ENCODE measurements around the gene SH3D19. TPM values are rescaled to one million over a fixed set of nuclear protein-coding genes. Genes with fewer than 3 reads are reported as not detected.

Gene SH3D19
- total RNA-seq = 10 to 100 TPM; 35.6 to 73.1 (median 50.5) TPM

GRCh38 chr4:151325111-151325948 is at the start of gene SH3D19:
Gene SH3D19, minus strand, starts transcription at chr4:151325605. Its CDS starts 253 bp downstream, at chr4:151325352.
- Histone ChIP-seq H3K36me3 (no peaks in the 10 kb centered on the region), H3K27me3 (no peaks in the 10 kb centered on the region), H3K4me1 (peaks cover 25 to 34% of the 10 kb centered on the region in 2 donors), H3K27ac (peak within 1 kb of the TSS; percentile 84 to 94 (median 86)), H3K4me3 (peak within 1 kb of the TSS; percentile 72 to 96 (median 76)), H3K9me3 (no peaks in the 10 kb centered on the region)
- DNase-seq (peak; percentile 40 to 51), ATAC-seq (peak; percentile 68 to 69)
- TF ChIP-seq POLR2A (IDR thresholded peaks at IDR 0.05) = peak; percentile 38 to 54
- TF ChIP-seq CTCF (IDR thresholded peaks at IDR 0.05 in 4 of 5, conservative IDR thresholded peaks at IDR 0.05 in 1 of 5) = peak in 1 of 5 experiments; percentile 23
- intact Hi-C loops (cut with DNase I; ENCODE audit: low total_unique reads) (loop anchor here (1.0 to 10.0 kb wide), 3 partner anchors 161 to 311 kb away; partner anchors contain the start of genes LRBA and RPS3A), in situ Hi-C loops (cut with MboI; ENCODE audit: low sequenced_read_pairs in 4 of 4) (no loop called here)

GRCh38 chr4:151362404-151363164 is 37.2 kb upstream of the SH3D19 start:
- H3K9me3 ChIP-seq = no peaks in the 10 kb centered on the region
- no peaks in the 10 kb centered on the region for H3K36me3 ChIP-seq
- in situ Hi-C loops (cut with MboI; ENCODE audit: low sequenced_read_pairs in 4 of 4) = loop anchor here (10.0 to 25.0 kb wide), 4 partner anchors 88 to 250 kb away; partner anchors contain the start of gene PRSS48 (in 1 of the 4)
- intact Hi-C loops (cut with DNase I; ENCODE audit: low total_unique reads) = loop anchor here (1.0 to 5.0 kb wide), 5 partner anchors 86 to 290 kb away; no protein-coding TSS in a partner anchor
- H3K27ac ChIP-seq = peak overlapping the region in 1 of 4 donors; percentile 49
- ATAC-seq = peak; percentile 91 to 96
- H3K4me1 ChIP-seq = peaks cover 0 to 7% of the 10 kb centered on the region in 2 donors
- no peaks in the 10 kb centered on the region for H3K27me3 ChIP-seq
- peak; percentile 56 to 76 for DNase-seq
- TF ChIP-seq CTCF (IDR thresholded peaks at IDR 0.05 in 4 of 5, conservative IDR thresholded peaks at IDR 0.05 in 1 of 5) (peak; percentile 92 to 99 (median 95)), POLR2A (IDR thresholded peaks at IDR 0.05) (no peak)
- no peak overlapping the region for H3K4me3 ChIP-seq

DNA sequence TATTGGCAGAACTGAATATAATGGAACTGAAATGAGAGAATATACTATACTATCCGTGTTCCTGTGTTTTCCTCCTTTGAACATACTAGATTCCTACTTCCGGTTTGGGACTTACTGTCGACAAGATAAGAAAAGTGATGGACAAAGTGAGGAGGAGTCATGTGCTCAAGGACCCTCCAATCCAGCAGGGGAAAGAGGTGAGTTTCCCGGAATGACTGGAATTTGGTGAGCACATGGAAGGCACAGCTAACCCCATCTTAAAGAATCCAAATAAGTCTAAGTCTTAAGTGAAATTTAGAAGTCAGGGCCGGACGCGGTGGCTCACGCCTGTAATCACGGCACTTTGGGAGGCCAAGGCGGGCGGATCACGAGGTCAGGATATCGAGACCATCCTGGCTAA is 36.6 kb upstream of the SH3D19 start:
- TF ChIP-seq CTCF (IDR thresholded peaks at IDR 0.05 in 4 of 5, conservative IDR thresholded peaks at IDR 0.05 in 1 of 5) (no peak), POLR2A (IDR thresholded peaks at IDR 0.05) (no peak)
- peaks cover 0 to 7% of the 10 kb centered on the region in 2 donors for H3K4me1 ChIP-seq
- no peaks in the 10 kb centered on the region for H3K9me3 ChIP-seq
- H3K27me3 ChIP-seq = no peaks in the 10 kb centered on the region
- ATAC-seq (no peak), DNase-seq (no peak)
- H3K27ac ChIP-seq = no peak overlapping the region
- intact Hi-C loops (cut with DNase I; ENCODE audit: low total_unique reads) = loop anchor here (1.0 to 5.0 kb wide), 5 partner anchors 86 to 290 kb away; no protein-coding TSS in a partner anchor
- in situ Hi-C loops (cut with MboI; ENCODE audit: low sequenced_read_pairs in 4 of 4) = loop anchor here (10.0 to 25.0 kb wide), 4 partner anchors 87 to 250 kb away; partner anchors contain the start of gene PRSS48 (in 1 of the 4)
- no peak overlapping the region for H3K4me3 ChIP-seq
- no peaks in the 10 kb centered on the region for H3K36me3 ChIP-seq

DNA sequence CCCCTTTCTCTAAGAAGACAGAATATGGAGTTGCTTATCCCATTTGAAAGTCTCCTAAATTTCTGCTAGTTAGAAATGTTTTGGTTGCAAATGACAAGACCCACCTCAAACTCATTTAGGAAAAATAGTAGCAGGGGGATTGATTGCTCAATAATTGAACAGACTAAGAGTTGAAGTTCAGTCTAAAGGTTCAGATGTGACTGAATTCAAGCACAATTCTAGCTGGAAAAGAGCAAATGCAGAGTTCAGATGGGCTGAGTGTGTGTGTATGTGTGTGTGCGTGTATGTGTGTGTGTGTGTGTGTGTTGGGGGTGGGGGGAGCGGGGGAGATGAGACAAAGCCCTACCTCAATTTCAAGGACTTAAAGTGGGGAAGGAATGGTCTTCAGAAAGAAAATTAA is 35.7 kb upstream of the SH3D19 start:
- TF ChIP-seq POLR2A (IDR thresholded peaks at IDR 0.05) = no peak
- no peak for TF ChIP-seq CTCF (IDR thresholded peaks at IDR 0.05 in 4 of 5, conservative IDR thresholded peaks at IDR 0.05 in 1 of 5)
- Histone ChIP-seq H3K4me3 (no peak overlapping the region), H3K9me3 (no peaks in the 10 kb centered on the region), H3K27ac (no peak overlapping the region), H3K4me1 (peaks cover 0 to 7% of the 10 kb centered on the region in 2 donors), H3K27me3 (no peaks in the 10 kb centered on the region), H3K36me3 (no peaks in the 10 kb centered on the region)
- intact Hi-C loops (cut with DNase I; ENCODE audit: low total_unique reads) (loop anchor here (5.0 kb wide), 3 partner anchors 96 to 291 kb away; no protein-coding TSS in a partner anchor), in situ Hi-C loops (cut with MboI; ENCODE audit: low sequenced_read_pairs in 4 of 4) (loop anchor here (10.0 to 25.0 kb wide), 4 partner anchors 86 to 251 kb away; partner anchors contain the start of gene PRSS48 (in 1 of the 4))
- DNase-seq (no peak), ATAC-seq (no peak)
